Measurements from ENCODE around the gene VAMP8. TPM values are rescaled to one million over a fixed set of nuclear protein-coding genes. Genes with fewer than 3 reads are reported as not detected.

Gene VAMP8
- total and polyA plus RNA-seq, 10 of the 15 experiments (the other 5 are each of a cell fraction or from before 2014, with no cell fraction given) = 93.6 to 744 (median 217) TPM

DNA sequence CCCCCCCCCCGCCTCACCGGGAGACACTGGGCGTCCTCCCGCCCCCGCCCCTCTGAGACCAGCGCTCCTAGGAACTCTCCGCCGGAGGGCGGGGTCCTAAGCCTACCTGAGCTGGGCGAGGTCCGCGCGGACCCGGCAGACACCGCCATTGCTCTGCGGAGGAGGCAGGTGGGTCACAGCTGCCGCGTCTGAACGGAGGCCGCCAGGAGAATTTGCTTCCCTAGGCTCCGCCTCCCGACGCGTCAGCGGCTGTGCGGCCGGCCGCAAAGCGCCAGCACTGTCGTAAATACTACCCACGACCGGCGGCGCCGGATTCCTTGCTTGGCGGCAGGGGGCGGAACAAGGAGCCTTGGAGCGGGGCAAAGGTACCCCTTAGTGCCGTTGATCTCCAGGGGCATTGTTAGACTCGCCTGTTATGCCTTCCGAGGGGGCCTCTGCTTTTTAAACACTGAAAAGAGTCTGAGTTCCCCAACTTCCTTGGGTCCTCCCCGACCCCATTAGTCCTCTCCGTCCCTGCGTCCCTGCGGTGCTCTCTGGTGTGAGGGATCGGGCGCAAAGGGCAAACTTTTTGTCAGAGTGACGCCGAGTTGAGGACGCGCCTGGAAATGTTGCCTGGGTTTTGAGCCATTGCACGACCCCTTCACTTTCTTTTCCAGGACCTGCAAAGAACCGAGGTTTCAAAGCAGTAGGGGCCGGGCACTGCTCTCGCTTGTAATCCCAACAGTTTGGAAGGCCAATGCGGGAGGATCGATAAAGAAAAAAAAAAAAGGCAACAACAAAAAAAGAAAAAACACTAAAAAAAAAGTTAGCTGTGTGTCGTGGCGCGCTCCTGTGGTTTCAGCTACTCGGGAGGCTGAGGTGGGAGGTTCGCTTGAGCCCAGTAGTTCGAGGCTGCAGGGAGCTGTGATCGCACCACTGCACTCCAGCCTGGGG, 15.8 kb upstream of the VAMP8 start, which contains the start of gene GGCX:
Gene GGCX (minus strand): TSS at position 214 of the 933 bp plus-strand sequence. CDS start 65 bp downstream, at position 149.
- TSS peak; percentile 98 for BruUV-seq (replicated peaks)
- H3K27ac ChIP-seq (ENCODE audit: control insufficient read depth, insufficient read depth) = peak within 1 kb of the TSS; percentile 71
- RAD21 ChIA-PET (ENCODE audit: unreplicated experiment) = interaction anchor here (0.9 to 2.7 kb wide), 6 partner anchors 9 to 142 kb away, joined by 3 to 15 read pairs (median 4); partner anchors contain the start of genes SH2D6 and VAMP8
- FAIRE-seq (peak; percentile 75), DNase-seq (ENCODE audit: low read depth, low spot score) (peak; percentile 73), ATAC-seq (peak; percentile 97)
- intact Hi-C loops (cut with micrococcal nuclease; ENCODE audit: unreplicated experiment) = loop anchor here (2.0 kb wide), 1 partner anchor 41 kb away; the partner anchor contains the start of gene TMEM150A
- H3K9me3 ChIP-seq (replicated peaks; ENCODE audit: control insufficient read depth, insufficient read depth, low read length) = no peaks in the 10 kb centered on the region
- 4% methylated on average over 54 of the region's 64 CpGs for WGBS (ENCODE audit: insufficient coverage, insufficient replicate concordance, low lambda C conversion rate, missing lambda C conversion rate)
- POLR2A ChIA-PET = interaction anchor here (0.7 to 6.2 kb wide), 13 partner anchors 12 to 625 kb away, joined by 3 to 32 read pairs (median 6); partner anchors contain the start of genes MAT2A, RNF181 and VAMP8
- H2AFZ ChIP-seq (ENCODE audit: control insufficient read depth, low read depth, low read length) = peak within 1 kb of the TSS; percentile 87
- H3K79me2 ChIP-seq (ENCODE audit: control insufficient read depth, insufficient read depth, low read length) = peaks cover 18% of the 10 kb centered on the region
- H3K36me3 ChIP-seq (ENCODE audit: control insufficient read depth in 2 of 2, insufficient read depth in 2 of 2, low read length in 1 of 2) = peaks cover 0 to 3% of the 10 kb centered on the region in 2 experiments; a peak in 1 of 4 replicates
- CTCF ChIA-PET = interaction anchor here (0.6 to 4.4 kb wide), 6 partner anchors 10 to 261 kb away, joined by 3 to 28 read pairs (median 4); no protein-coding TSS in a partner anchor
- H4K20me1 ChIP-seq (ENCODE audit: control insufficient read depth, insufficient read depth) = no peaks in the 10 kb centered on the region
- H3K4me1 ChIP-seq (ENCODE audit: control insufficient read depth, insufficient read depth, low read length) = no peaks in the 10 kb centered on the region; the same call in 1 of the 2 replicates
- SMC1A ChIA-PET (ENCODE audit: uncharacterized antibody, unreplicated experiment) = interaction anchor here (0.6 to 2.9 kb wide), 6 partner anchors 11 to 661 kb away, joined by 3 to 21 read pairs (median 6); partner anchors contain the start of gene RNF181
- peak within 1 kb of the TSS; percentile 80 for H3K9ac ChIP-seq (ENCODE audit: control insufficient read depth, insufficient read depth, low read length)
- peak within 1 kb of the TSS; percentile 98 for H3K4me3 ChIP-seq
- in situ Hi-C loops (cut with MboI) = no loop called here
- peak within 1 kb of the TSS; percentile 81 for H3K4me2 ChIP-seq (ENCODE audit: control insufficient read depth, insufficient read depth)
- H3K27me3 ChIP-seq (replicated peaks in 1 of 2; ENCODE audit: control insufficient read depth in 2 of 2, insufficient read depth in 2 of 2, low read length in 1 of 2) = no peaks in the 10 kb centered on the region
- TF ChIP-seq, protein P1, sequence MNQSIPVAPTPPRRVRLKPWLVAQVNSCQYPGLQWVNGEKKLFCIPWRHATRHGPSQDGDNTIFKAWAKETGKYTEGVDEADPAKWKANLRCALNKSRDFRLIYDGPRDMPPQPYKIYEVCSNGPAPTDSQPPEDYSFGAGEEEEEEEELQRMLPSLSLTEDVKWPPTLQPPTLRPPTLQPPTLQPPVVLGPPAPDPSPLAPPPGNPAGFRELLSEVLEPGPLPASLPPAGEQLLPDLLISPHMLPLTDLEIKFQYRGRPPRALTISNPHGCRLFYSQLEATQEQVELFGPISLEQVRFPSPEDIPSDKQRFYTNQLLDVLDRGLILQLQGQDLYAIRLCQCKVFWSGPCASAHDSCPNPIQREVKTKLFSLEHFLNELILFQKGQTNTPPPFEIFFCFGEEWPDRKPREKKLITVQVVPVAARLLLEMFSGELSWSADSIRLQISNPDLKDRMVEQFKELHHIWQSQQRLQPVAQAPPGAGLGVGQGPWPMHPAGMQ (IDR thresholded peaks at IDR 0.05; ENCODE audit: borderline replicate concordance) = no peak
- peak; percentile 95 for TF ChIP-seq YY1 (IDR thresholded peaks at IDR 0.05; ENCODE audit: low read depth, low read length)
- TF ChIP-seq SP1 (IDR thresholded peaks at IDR 0.05; ENCODE audit: low read depth, low read length) = peak; percentile 46
- no peak for TF ChIP-seq ZNF274 (IDR thresholded peaks at IDR 0.05; ENCODE audit: insufficient read depth, insufficient read length)
- TF ChIP-seq, protein P2, sequence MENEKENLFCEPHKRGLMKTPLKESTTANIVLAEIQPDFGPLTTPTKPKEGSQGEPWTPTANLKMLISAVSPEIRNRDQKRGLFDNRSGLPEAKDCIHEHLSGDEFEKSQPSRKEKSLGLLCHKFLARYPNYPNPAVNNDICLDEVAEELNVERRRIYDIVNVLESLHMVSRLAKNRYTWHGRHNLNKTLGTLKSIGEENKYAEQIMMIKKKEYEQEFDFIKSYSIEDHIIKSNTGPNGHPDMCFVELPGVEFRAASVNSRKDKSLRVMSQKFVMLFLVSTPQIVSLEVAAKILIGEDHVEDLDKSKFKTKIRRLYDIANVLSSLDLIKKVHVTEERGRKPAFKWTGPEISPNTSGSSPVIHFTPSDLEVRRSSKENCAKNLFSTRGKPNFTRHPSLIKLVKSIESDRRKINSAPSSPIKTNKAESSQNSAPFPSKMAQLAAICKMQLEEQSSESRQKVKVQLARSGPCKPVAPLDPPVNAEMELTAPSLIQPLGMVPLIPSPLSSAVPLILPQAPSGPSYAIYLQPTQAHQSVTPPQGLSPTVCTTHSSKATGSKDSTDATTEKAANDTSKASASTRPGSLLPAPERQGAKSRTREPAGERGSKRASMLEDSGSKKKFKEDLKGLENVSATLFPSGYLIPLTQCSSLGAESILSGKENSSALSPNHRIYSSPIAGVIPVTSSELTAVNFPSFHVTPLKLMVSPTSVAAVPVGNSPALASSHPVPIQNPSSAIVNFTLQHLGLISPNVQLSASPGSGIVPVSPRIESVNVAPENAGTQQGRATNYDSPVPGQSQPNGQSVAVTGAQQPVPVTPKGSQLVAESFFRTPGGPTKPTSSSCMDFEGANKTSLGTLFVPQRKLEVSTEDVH (IDR thresholded peaks at IDR 0.05; ENCODE audit: low read depth, partially characterized antibody) = no peak
- peak; percentile 55 for TF ChIP-seq RELA (IDR thresholded peaks at IDR 0.05; ENCODE audit: borderline replicate concordance, partially characterized antibody)
- TF ChIP-seq EP300 (IDR thresholded peaks at IDR 0.05; ENCODE audit: borderline replicate concordance in 1 of 2, control insufficient read depth in 1 of 2, low read depth in 2 of 2, low read length in 2 of 2) = 0 out of 4 replicates have a peak, but pooled peaks of 1 of the 2 experiments have one; percentile 14
- no peak for TF ChIP-seq DPF2 (IDR thresholded peaks at IDR 0.05)
- TF ChIP-seq CBX5 (IDR thresholded peaks at IDR 0.05; ENCODE audit: low read depth) = no peak
- TF ChIP-seq MTA3 (IDR thresholded peaks at IDR 0.05; ENCODE audit: borderline replicate concordance, low read length) = peak; percentile 26; the same call in 1 of the 2 replicates
- peak in 1 of 2 experiments; percentile 39; a peak in 1 of 4 replicates for TF ChIP-seq BHLHE40 (IDR thresholded peaks at IDR 0.05; ENCODE audit: borderline replicate concordance in 1 of 2, low read depth in 2 of 2, low read length in 1 of 2)
- no peak for TF ChIP-seq CHD1 (IDR thresholded peaks at IDR 0.05; ENCODE audit: low read depth, low read length)
- TF ChIP-seq TBL1XR1 (IDR thresholded peaks at IDR 0.05; ENCODE audit: low read depth, low read length) = no peak
- peak; percentile 46 for TF ChIP-seq MYC (IDR thresholded peaks at IDR 0.05; ENCODE audit: insufficient read depth, insufficient read length, insufficient replicate concordance, low read length, severe bottlenecking)

Data from GM12878 (cell line).